HL-60 (cell line): ENCODE results near the gene SMIM22.

Experiments used
- CTCF ChIP-seq: IDR thresholded peaks from one replicate; pipeline ENCODE4 v1.5.1; 2011; ENCODE audit warnings: low read length, control low read depth, inconsistent platforms; ENCODE audit not compliant: insufficient read depth
- GABPA ChIP-seq: IDR thresholded peaks from 2 replicates; pipeline ENCODE4 v1.6.1; 2012; ENCODE audit warnings: low read depth
- POLR2AphosphoS5 ChIP-seq: IDR thresholded peaks from 2 replicates; pipeline ENCODE4 v1.6.1; 2012; ENCODE audit warnings: low read depth
- REST ChIP-seq: IDR thresholded peaks from 2 replicates; pipeline ENCODE4 v1.6.1; 2012; ENCODE audit warnings: low read depth; ENCODE audit not compliant: insufficient replicate concordance
- SPI1 ChIP-seq: IDR thresholded peaks from 2 replicates; pipeline ENCODE4 v1.6.1; 2012; ENCODE audit warnings: low read depth, mild to moderate bottlenecking, borderline replicate concordance

GRCh38 chr16:4801962-4802658, 6.9 kb downstream of the SMIM22 start, which contains the start of gene ROGDI:
- TF ChIP-seq CTCF (no peak), POLR2AphosphoS5 (no peak), SPI1 (no peak), GABPA (no peak), REST (no peak)
